Neural cell (in vitro differentiated cells): ENCODE results near the gene MOGAT1.

Experiments
- EP300 ChIP-seq: fragments of 450-650 bp; conservative IDR thresholded peaks from 2 replicates; pipeline ENCODE4 v1.6.1; 2014; ENCODE audit warnings: antibody characterized with exemption, mild to moderate bottlenecking, moderate library complexity; ENCODE audit not compliant: poor library complexity, severe bottlenecking
- EZH2 ChIP-seq: fragments of 200-600, 300-800 bp; shearing (Covaris generic), sonication (generic); IDR thresholded peaks from 2 replicates; pipeline ENCODE4 v1.6.1; 2014; ENCODE audit warnings: antibody characterized with exemption, low read length, borderline replicate concordance, mild to moderate bottlenecking; ENCODE audit not compliant: insufficient read depth, poor library complexity, severe bottlenecking
- TF ChIP-seq, protein P1 (sequence below): fragments of 450-650 bp; IDR thresholded peaks from 2 replicates; pipeline ENCODE4 v1.5.1; 2014; ENCODE audit warnings: antibody characterized with exemption, mild to moderate bottlenecking, moderate library complexity; ENCODE audit not compliant: poor library complexity, severe bottlenecking

- no peak for TF ChIP-seq EP300
- TF ChIP-seq, protein P1, sequence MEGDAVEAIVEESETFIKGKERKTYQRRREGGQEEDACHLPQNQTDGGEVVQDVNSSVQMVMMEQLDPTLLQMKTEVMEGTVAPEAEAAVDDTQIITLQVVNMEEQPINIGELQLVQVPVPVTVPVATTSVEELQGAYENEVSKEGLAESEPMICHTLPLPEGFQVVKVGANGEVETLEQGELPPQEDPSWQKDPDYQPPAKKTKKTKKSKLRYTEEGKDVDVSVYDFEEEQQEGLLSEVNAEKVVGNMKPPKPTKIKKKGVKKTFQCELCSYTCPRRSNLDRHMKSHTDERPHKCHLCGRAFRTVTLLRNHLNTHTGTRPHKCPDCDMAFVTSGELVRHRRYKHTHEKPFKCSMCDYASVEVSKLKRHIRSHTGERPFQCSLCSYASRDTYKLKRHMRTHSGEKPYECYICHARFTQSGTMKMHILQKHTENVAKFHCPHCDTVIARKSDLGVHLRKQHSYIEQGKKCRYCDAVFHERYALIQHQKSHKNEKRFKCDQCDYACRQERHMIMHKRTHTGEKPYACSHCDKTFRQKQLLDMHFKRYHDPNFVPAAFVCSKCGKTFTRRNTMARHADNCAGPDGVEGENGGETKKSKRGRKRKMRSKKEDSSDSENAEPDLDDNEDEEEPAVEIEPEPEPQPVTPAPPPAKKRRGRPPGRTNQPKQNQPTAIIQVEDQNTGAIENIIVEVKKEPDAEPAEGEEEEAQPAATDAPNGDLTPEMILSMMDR: no peak
- TF ChIP-seq EZH2: no peak
These were observed 18.8 kb upstream of the MOGAT1 start for GRCh38 chr2:222652491-222653255.
